Measurements from ENCODE around the gene RNU1-1. TPM values are rescaled to one million over a fixed set of nuclear protein-coding genes. Genes with fewer than 3 reads are reported as not detected.

The RNU1-1 gene
- under 0.01 TPM in 1 of 2 replicates, not detected in the other for total RNA-seq

GRCh38 chr1:16514107-16515055 is at the start of gene RNU1-1:
Gene RNU1-1 (minus strand): TSS chr1:16514285.

Other genes with a start within 250 kb of the RNU1-1 start
- 9.9 and 13.5 TPM in 2 replicates for gene FBXO42, start 161.8 kb downstream of the RNU1-1 start, total RNA-seq
- gene SZRD1, start 147.0 kb downstream of the RNU1-1 start, total RNA-seq, result 66.4 and 69.9 TPM in 2 replicates
- not detected in 2 replicates for gene SPATA21, start 76.9 kb downstream of the RNU1-1 start, total RNA-seq
- gene NECAP2, start 73.6 kb downstream of the RNU1-1 start, total RNA-seq, result 68.5 and 73.5 TPM in 2 replicates
- 10.1 and 13.6 TPM in 2 replicates for gene NBPF1, start 99.3 kb upstream of the RNU1-1 start, total RNA-seq
- gene RNU1-3, start 152.7 kb upstream of the RNU1-1 start, total RNA-seq, result under 0.01 TPM in 1 of 2 replicates, not detected in the other
- under 0.01 TPM in 1 of 2 replicates, not detected in the other for gene RNU1-4, start 226.2 kb upstream of the RNU1-1 start, total RNA-seq